ENCODE results near the gene IRF2BP2.

DNA sequence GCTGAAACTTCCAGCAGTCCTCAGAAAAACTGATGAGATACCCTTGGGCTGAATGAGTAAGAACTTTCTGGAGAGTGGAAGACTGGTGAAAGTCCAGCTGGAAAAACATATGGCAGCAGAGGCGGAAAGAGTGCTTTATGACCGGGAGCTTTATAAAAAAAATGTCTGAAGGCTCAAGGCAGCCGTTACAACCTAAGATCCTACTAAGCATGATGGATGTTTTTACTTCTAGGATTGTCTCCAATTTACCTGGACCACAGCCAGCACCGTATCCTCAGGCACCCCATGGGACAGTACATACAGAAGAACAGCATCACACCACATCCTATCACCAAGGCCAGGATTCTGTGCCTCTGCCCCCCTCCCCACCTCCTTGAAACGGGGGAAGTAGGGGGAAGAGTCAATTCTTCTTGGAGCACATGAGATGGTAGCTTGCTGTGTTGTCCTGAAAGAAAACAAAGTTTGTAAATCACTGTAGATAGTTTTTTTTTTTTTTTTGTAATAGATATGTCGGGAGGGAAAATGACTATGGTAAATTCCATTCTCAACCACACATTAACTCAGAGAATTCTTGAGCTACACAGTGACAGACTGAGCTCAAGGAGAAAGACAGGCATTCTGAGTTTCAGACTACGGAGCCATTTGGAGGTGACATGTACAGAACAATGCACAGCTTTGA, 11.8 kb upstream of the IRF2BP2 start:
- TF ChIP-seq, protein P1, sequence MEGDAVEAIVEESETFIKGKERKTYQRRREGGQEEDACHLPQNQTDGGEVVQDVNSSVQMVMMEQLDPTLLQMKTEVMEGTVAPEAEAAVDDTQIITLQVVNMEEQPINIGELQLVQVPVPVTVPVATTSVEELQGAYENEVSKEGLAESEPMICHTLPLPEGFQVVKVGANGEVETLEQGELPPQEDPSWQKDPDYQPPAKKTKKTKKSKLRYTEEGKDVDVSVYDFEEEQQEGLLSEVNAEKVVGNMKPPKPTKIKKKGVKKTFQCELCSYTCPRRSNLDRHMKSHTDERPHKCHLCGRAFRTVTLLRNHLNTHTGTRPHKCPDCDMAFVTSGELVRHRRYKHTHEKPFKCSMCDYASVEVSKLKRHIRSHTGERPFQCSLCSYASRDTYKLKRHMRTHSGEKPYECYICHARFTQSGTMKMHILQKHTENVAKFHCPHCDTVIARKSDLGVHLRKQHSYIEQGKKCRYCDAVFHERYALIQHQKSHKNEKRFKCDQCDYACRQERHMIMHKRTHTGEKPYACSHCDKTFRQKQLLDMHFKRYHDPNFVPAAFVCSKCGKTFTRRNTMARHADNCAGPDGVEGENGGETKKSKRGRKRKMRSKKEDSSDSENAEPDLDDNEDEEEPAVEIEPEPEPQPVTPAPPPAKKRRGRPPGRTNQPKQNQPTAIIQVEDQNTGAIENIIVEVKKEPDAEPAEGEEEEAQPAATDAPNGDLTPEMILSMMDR (conservative IDR thresholded peaks at IDR 0.05; ENCODE audit: low read depth, low read length) = no peak
- no peak for TF ChIP-seq EZH2 (IDR thresholded peaks at IDR 0.05; ENCODE audit: low read length, unreplicated experiment)

Measured in PC-3 (cell line).